ENCODE results near the gene SNHG17. TPM values are rescaled to one million over a fixed set of nuclear protein-coding genes. Genes with fewer than 3 reads are reported as not detected.
"Not testable (repeated sequence)": the region's sequence is repeated elsewhere in the genome, so short reads cannot be mapped to it uniquely, and the experiment has no call there.

Gene SNHG17
- total RNA-seq, 1 donor from 2014 or later, result 5.1 TPM

DNA sequence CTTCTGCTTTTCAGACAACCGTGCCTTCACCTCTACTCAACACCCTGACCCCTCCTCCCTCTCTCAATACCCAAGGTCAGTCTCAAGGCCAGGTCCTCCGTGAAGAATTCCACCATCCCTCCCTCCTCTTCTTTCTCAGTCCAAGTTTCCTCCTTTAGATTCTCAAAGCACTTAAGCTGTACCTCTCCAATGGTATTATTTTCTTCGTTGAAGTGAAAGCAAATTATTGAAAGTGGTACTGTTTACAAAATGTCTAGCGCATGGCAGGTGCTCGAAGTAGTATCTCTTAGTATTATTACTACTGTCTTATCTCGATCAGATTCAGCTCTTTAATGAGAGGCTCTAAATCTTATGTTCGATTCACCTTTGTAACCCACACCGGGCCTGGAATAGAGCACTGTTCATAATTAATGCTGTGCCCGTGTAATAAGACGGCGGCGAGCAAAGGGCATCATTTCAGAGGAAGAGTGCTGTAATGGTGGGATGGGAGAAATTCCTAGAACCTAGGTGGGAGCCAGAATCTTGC, 36.9 kb upstream of the SNHG17 start:
- intact Hi-C loops (cut with micrococcal nuclease), result no loop called here

GRCh38 chr20:38471245-38471644, 36.1 kb upstream of the SNHG17 start:
- TF ChIP-seq, protein P1, sequence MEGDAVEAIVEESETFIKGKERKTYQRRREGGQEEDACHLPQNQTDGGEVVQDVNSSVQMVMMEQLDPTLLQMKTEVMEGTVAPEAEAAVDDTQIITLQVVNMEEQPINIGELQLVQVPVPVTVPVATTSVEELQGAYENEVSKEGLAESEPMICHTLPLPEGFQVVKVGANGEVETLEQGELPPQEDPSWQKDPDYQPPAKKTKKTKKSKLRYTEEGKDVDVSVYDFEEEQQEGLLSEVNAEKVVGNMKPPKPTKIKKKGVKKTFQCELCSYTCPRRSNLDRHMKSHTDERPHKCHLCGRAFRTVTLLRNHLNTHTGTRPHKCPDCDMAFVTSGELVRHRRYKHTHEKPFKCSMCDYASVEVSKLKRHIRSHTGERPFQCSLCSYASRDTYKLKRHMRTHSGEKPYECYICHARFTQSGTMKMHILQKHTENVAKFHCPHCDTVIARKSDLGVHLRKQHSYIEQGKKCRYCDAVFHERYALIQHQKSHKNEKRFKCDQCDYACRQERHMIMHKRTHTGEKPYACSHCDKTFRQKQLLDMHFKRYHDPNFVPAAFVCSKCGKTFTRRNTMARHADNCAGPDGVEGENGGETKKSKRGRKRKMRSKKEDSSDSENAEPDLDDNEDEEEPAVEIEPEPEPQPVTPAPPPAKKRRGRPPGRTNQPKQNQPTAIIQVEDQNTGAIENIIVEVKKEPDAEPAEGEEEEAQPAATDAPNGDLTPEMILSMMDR (IDR thresholded peaks at IDR 0.05; ENCODE audit: borderline replicate concordance), result no peak
- H3K4me3 ChIP-seq, result no peak overlapping the region
- H3K27ac ChIP-seq (replicated peaks), result no peak overlapping the region
- no peaks in the 10 kb centered on the region for H3K27me3 ChIP-seq (ENCODE audit: low read depth)
- no peaks in the 10 kb centered on the region for H3K9me3 ChIP-seq (replicated peaks)
- H3K36me3 ChIP-seq, result no peaks in the 10 kb centered on the region
- DNase-seq, result no peak
- peaks cover 37% of the 10 kb centered on the region for H3K4me1 ChIP-seq
- intact Hi-C loops (cut with micrococcal nuclease), result no loop called here

More for the DNA sequence above, 36.9 kb upstream of the SNHG17 start:
- Histone ChIP-seq H3K4me1 (peaks cover 40% of the 10 kb centered on the region), H3K27ac (replicated peaks) (peak overlapping the region; percentile 96), H3K9me3 (replicated peaks) (no peaks in the 10 kb centered on the region), H3K36me3 (no peaks in the 10 kb centered on the region), H3K4me3 (peak overlapping the region; percentile 97), H3K27me3 (ENCODE audit: low read depth) (no peaks in the 10 kb centered on the region)
- no peak for DNase-seq
- TF ChIP-seq, protein P1 (IDR thresholded peaks at IDR 0.05; ENCODE audit: borderline replicate concordance), result no peak

DNA sequence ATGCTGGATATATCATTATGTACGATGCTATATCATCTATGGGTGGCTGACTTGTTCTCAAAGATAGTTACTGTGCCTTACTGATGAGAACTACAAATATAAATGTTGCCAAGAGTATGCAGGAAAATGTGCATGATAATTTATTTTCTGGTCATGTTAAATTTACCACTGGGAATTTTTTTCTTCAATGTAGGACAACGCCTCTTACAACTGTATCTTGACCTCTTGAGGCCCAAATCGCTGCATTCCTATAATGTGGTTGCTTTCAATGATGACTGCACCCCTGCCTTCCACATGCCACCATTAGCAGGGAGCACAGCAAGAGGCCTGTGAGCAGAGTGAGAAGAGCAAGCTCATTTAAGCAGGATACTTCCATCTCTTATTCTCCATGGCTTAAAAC, 31.9 kb upstream of the SNHG17 start:
- DNase-seq, result no peak
- H3K27me3 ChIP-seq (ENCODE audit: low read depth), result no peaks in the 10 kb centered on the region
- H3K9me3 ChIP-seq (replicated peaks), result no peaks in the 10 kb centered on the region
- TF ChIP-seq, protein P1 (IDR thresholded peaks at IDR 0.05; ENCODE audit: borderline replicate concordance), result no peak
- no peak overlapping the region for H3K4me3 ChIP-seq
- intact Hi-C loops (cut with micrococcal nuclease), result no loop called here
- H3K36me3 ChIP-seq, result no peaks in the 10 kb centered on the region
- H3K27ac ChIP-seq (replicated peaks), result no peak overlapping the region
- peaks cover 2% of the 10 kb centered on the region for H3K4me1 ChIP-seq

DNA sequence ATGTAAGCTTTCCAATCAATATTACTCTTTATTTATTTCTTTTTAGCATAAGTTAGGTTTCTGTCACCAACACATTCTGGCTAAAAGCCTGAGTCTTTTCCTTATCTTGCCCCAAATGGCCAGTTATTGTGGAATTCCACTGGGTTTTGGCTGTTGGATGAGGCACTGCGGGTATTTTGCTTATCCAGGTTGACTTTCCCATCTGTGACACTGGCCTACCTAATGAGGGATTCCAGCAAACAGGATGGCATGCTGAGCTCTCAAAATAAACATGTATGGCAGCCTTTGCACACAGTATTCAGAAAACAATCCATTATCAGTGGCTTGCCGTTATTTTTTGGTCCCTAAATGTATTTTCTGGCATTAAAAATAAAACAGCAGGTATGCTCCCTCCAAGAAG, 31.0 kb upstream of the SNHG17 start:
- DNase-seq, result no peak
- H3K27ac ChIP-seq (replicated peaks), result no peak overlapping the region
- H3K9me3 ChIP-seq (replicated peaks), result no peaks in the 10 kb centered on the region
- intact Hi-C loops (cut with micrococcal nuclease), result no loop called here
- TF ChIP-seq, protein P1 (IDR thresholded peaks at IDR 0.05; ENCODE audit: borderline replicate concordance), result no peak
- H3K27me3 ChIP-seq (ENCODE audit: low read depth), result no peaks in the 10 kb centered on the region
- H3K4me3 ChIP-seq, result no peak overlapping the region
- no peaks in the 10 kb centered on the region for H3K36me3 ChIP-seq
- H3K4me1 ChIP-seq, result no peaks in the 10 kb centered on the region

- H3K27me3 ChIP-seq (ENCODE audit: low read depth); H3K4me3 ChIP-seq; H3K9me3 ChIP-seq (replicated peaks); DNase-seq; H3K27ac ChIP-seq (replicated peaks); H3K4me1 ChIP-seq; intact Hi-C loops (cut with micrococcal nuclease); H3K36me3 ChIP-seq: not testable (repeated sequence)
Measured at GRCh38 chr20:38461569-38461968, 26.4 kb upstream of the SNHG17 start.

GRCh38 chr20:38461167-38461566, 26.0 kb upstream of the SNHG17 start:
- H3K4me3 ChIP-seq; H3K27ac ChIP-seq (replicated peaks); DNase-seq; H3K9me3 ChIP-seq (replicated peaks); H3K27me3 ChIP-seq (ENCODE audit: low read depth); H3K4me1 ChIP-seq; H3K36me3 ChIP-seq; intact Hi-C loops (cut with micrococcal nuclease): not testable (repeated sequence)

- H3K4me1 ChIP-seq; intact Hi-C loops (cut with micrococcal nuclease); H3K27ac ChIP-seq (replicated peaks); H3K36me3 ChIP-seq; H3K4me3 ChIP-seq; H3K27me3 ChIP-seq (ENCODE audit: low read depth); H3K9me3 ChIP-seq (replicated peaks); DNase-seq: not testable (repeated sequence)
Measured at GRCh38 chr20:38460631-38461030, 25.5 kb upstream of the SNHG17 start.
